GM21423 (cell line): Measurements from ENCODE around the gene WFDC13.
"Not testable (repeated sequence)": the region's sequence is repeated elsewhere in the genome, so short reads cannot be mapped to it uniquely, and the experiment has no call there.

Experiments
- ATAC-seq: cut with Tn5 transposase; IDR thresholded peaks from one replicate; pipeline ENCODE4 v1.9.1; 2021; ENCODE audit warnings: mild to moderate bottlenecking, moderate library complexity; ENCODE audit not compliant: unreplicated experiment

WFDC13 gene, protein sequence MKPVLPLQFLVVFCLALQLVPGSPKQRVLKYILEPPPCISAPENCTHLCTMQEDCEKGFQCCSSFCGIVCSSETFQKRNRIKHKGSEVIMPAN

DNA sequence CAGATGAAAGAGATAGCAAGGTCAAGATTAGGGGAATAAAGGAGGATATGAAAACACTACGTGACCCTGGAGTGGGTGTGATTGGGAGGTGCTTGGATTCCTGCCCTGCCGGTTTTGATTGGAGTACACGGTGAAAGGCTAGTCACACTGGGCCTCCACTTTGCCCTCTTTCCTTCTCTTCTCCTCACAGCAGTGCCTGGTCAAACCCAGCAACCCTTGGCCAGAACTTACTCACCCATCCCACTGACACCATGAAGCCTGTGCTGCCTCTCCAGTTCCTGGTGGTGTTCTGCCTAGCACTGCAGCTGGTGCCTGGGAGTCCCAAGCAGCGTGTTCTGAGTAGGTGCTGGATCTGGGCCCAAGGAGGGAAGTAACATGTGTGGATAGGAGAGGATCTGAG lies at the start of gene WFDC13:
TSS of gene WFDC13 (plus strand) at position 166 of the 400 bp plus-strand sequence. CDS start at position 252, 86 bp downstream.
- no peak for ATAC-seq

DNA sequence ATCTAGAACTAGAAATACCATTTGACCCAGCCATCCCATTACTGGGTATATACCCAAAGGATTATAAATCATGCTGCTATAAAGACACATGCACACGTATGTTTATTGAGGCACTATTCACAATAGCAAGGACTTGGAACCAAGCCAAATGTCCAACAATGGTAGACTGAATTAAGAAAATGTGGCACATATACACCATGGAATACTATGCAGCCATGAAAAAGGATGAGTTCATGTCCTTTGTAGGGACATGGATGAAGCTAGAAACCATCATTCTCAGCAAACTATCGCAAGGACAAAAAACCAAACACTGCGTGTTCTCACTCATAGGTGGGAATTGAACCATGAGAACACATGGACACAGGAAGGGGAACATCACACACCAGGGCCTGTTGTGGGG lies 44.8 kb upstream of the WFDC13 start:
- not testable (repeated sequence) for ATAC-seq

DNA sequence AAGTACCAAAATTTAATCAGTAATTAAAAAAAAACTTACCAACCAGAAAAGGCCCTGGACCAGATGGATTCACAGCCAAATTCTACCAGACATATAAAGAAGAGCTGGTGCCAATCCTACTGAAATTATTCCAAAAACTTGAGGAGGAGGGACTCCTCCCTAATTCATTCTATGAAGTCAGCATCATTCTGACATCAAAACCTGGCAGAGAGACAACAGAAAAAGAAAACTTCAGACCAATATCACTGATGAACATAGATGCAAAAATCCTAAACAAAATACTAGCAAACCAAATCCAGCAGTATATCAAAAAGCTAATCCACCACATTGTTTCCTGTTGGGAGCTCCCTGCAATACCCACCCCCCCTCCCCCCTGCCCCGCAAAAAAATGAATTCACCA lies 31.7 kb upstream of the WFDC13 start, which contains the start of gene WFDC11:
TSS of gene WFDC11 (minus strand) at position 101 of the 400 bp plus-strand sequence. CDS start 19,639 bp downstream, outside the sequence.
- no peak for ATAC-seq

DNA sequence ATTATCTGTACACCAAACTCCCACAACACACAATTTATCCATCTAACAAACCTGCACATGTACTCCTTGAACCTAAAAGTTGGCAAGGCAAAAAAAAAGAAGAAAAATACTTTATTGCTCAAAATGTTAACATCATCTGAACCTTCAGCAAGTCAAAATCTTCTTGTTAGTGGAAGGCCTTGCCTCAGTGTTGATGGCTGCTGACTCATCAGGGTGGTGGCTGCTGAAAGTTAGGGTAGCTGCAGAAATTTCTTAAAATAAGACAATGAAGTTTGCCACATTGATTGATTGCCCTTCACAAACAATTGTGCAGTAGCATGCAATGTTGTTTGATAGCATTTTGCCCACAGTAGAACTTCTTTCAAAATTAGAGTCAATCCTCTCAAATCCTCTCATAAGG lies 29.1 kb upstream of the WFDC13 start:
- no peak for ATAC-seq

DNA sequence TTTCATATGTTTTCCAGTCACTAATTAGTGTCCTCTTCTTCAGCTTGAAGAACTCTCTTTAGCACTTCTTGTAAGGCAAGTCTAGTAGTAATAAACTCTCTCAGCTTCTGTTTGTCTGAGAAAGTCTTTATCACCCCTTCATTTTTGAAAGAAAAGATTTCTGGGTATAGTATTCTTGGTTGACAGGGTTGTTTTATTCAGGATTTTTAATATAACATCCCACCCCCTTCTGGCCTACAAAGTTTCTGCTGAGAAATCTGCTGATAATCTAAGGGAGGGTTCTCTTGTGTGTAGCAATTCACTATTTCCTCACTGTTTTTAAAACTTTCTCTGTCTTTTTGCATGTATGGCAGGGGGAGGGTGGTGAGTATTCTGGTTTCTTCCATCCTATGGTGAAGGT lies 22.2 kb upstream of the WFDC13 start:
- no peak for ATAC-seq

DNA sequence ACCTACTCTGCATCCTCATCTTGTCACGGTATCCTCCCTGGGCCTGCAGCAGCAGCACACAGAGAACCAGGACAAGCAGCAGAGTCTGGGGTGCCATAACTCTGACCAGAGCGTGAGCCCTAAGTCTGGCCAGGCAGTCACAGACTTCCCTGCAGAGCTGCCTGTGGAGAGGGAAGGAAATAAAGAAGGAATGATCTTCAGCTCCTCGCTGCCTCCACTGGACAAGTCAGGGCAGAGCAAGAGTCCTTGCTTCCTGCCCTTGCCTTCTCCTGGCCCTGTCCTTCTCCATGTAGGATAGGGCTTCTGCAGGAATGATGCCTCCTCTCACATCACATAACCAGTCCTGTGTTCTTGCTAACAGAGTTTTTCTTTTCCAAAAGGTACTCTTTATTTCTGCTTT lies 15.9 kb upstream of the WFDC13 start:
- ATAC-seq: no peak

DNA sequence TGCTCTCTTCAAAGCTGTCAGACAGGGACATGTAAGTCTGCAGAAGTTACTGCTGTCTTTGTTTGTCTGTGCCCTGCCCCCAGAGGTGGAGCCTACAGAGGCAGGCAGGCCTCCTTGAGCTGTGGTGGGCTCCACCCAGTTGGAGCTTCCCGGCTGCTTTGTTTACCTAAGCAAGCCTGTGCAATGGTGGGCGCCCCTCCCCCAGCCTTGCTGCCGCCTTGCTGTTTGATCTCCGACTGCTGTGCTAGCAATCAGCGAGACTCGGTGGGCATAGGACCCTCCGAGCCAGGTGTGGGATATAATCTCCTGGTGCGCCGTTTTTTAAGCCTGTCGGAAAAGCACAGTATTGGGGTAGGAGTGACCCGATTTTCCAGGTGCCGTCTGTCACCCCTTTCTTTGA lies 8.5 kb upstream of the WFDC13 start:
- ATAC-seq: not testable (repeated sequence)

DNA sequence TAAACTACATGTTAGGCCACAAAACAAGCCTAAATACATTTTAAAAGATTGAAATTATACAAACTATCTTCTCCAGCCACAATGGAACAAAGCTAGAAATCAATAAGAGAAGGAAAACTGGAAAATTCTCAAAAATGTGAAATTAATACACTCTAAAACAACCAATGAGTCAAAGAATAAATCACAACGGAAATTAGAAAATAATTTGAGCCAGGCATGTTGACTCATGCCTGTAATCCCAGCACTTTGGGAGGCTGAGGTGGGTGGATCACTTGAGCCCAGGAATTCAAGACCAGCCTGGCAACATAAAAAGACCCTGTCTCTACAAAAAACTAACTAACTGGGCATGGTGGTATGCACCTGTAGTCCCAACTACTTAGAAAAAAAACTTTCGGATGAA lies 6.3 kb upstream of the WFDC13 start:
- ATAC-seq: no peak

DNA sequence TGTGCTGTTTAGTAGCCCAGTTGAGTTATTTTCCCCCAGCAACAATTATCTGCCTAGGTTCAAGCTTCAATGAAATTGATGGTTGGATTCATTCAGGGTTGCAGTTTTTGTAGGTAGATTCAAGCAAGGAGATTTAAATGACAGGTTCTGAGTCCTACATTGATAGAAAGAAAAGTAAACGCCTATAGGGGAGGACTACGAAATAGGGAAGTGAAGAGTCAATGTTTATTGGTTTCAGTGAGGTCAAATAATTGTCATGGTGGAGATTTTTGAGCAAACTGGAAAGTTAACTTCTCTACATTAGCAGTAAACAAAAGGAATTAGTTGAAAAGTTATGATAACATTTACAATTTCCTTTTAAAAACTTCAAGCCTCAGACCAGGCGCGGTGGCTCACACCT lies 734 bp upstream of the WFDC13 start:
- ATAC-seq: no peak

DNA sequence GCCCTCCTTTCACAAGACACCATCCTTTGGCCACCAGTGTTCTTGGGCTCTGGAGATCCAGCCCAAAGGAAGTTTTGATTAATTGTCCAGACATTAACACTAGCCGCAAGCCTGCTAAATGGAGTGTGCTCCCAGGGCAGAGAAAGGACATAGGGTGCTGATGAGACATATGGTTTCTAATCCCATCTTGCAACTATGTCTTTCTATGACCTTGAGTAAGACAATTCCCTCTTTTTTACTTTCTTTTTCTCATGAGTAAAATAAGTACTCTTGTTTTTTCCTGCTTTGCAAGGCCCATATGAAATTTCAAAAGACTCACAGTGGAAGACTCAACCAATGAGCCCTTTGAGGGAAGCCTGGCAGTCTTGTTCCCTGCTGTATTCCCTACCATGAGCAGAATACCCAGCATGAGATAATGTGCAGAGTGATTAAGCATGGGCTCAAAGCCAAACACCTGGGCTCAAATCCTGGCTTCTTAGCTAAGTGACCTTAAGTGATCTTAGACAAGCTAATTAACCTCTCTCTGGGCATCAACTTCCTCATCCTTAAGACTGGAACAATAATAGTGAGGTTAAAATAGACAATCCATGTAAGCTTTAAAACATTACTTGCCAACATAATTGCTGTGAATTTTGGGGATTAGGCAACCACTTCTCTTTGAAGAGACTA lies 3.3 kb downstream of the WFDC13 start, which contains the start of gene WFDC10B:
TSS of gene WFDC10B (minus strand) at position 51 of the 669 bp plus-strand sequence. CDS start 19,027 bp downstream, outside the sequence.
- no peak for ATAC-seq

DNA sequence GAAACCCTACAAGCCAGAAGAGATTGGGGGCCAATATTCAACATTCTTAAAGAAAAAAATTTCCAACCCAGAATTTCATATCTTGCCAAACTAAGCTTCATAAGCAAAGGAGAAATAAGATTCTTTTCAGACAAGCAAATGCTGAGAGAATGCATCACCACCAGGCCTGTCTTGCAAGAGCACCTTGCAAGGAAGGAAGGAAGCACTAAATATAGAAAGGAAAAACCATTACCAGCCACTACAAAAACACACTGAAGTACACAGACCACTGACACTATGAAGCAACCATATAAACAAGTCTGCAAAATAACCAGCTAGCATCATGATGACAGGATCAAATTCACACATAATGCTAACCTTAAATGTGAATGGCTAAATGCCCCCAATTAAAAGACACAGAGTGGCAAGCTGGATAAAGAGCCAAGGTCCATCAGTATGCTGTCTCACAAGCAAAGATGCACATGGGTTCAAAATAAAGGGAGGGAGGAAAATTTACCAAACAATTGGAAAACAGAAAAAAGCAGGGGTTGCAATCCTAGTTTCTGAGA lies 14.4 kb downstream of the WFDC13 start:
- ATAC-seq: not testable (repeated sequence)

DNA sequence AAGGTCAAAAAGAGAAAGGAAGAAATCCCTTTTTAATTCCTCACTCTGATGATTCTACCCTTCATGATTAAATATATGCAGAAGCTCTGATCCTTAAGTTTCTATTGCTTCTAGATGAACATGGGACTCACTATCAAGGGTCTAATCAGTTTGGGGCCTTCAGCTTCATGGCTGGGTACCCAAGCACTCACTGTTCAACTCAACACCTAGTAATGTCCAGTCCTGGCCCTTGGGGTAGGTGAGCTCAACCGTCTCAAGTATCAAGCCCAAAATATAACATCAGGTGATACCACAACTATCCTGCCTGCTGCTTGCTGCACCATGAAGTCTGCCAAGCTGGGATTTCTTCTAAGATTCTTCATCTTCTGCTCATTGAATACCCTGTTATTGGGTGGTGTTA lies 20.2 kb downstream of the WFDC13 start, which contains the start of gene SPINT4:
TSS of gene SPINT4 (plus strand) at position 301 of the 400 bp plus-strand sequence. CDS start at position 322, 21 bp downstream.
- ATAC-seq: no peak

DNA sequence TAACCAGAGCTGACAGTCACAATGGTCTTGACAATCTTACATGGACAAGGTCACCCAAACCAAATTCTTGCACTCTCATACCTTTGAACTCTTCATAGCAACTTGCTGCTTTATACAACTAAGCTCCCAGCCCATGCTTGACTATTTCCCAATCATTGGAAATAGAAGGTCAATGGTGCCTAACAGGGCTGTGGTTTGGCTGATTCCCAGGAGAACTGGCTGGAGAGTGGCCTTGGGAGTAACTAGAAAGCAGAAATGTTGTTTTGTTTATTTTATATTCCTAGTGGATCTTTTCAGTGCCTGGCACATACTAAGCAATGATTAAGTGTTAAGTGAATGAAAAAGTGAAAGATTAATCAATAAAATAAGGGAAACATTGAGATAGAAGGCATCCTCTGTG lies 23.3 kb downstream of the WFDC13 start:
- no peak for ATAC-seq

DNA sequence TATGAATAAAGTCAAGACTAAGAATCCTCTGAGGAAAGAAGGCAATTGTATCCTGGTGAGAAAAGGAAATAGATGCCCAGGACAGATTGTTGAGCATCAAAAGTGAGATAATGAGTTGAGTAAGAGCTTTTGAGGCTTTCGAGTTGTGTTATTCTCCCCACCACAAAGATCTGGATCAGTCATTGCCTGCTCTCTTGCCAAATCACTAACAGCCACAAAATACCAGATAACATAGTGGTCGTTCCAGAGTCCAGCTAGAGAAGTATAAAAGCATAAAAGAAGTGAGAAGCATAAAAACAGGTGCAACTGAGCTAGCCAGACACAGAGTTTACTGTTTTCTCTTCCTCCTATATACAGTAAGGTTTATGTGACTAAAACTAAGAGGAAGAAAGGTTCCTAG lies 25.2 kb downstream of the WFDC13 start:
- ATAC-seq: no peak

DNA sequence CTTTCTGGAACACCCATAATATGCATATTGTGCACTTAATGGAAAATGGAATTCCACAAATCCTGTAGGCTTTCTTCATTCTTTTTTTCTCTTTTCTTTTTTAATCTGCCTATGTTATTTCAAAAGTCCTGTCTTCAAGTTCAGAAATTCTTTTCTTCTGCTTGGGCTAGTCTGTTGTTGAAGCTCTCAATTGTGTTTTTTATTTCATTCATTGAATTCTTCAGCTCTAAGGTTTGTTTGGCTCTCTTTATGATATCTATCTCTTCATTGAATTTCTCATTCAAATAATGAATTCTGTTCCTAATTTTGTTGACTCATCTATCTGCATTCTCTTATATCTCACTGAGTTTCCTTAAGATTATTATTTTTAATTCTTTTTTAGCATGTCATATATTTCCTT lies 30.4 kb downstream of the WFDC13 start:
- no peak for ATAC-seq

DNA sequence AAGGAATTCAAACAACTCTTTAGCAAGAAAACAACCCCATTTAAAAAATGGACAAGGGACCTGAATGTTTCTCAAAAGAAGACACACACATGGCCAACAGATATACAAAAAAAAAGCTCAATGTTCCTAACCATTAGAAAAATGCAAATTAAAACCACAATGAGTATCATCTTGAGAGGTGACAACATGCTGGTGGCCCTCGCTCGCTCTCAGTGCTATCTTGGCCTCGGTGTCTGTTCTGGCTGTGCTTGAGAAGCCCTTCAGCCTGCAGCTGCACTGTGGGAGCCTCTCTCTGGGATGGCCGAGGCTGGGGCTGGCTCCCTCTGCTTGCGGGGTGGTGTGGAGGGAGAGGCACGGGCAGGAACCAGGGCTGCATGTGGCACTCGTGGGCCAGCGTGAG lies 33.7 kb downstream of the WFDC13 start:
- ATAC-seq: no peak

DNA sequence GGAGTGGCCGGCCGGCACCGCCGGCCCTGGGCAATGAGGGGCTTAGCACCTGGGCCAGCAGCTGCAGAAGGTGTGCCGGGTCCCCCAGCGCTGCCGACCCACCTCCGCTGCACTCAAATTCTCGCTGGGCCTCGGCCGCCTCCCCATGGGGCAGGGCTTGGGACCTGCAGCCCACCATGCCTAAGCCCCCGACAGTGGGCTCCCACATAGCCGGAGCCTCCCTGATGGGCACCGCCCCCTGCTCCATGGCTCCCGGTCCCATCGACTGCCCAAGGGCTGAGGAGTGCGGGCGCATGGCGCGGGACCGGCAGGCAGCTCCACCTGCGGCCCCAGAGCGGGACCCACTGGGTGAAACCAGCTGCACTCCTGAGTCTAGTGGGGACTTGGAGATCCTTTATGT lies 34.1 kb downstream of the WFDC13 start:
- no peak for ATAC-seq

DNA sequence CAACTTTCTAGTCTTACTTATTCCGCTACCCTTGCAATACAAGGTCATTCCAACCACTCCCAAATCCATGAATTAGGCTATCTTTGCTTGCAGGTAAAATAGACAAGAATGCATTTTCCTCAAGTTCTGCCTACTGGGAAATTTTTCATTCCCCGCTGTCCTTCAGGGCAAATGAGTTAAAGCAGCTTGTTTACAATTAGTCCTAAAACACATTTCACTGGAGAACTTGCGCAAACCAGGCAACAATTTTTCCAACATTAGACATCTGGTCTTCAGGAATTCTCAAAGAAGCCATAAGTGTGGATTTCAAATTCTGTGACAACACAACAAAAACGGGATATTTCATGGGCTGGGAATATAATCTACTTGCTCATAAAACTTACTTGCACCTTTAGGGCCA lies 40.8 kb downstream of the WFDC13 start:
- no peak for ATAC-seq

DNA sequence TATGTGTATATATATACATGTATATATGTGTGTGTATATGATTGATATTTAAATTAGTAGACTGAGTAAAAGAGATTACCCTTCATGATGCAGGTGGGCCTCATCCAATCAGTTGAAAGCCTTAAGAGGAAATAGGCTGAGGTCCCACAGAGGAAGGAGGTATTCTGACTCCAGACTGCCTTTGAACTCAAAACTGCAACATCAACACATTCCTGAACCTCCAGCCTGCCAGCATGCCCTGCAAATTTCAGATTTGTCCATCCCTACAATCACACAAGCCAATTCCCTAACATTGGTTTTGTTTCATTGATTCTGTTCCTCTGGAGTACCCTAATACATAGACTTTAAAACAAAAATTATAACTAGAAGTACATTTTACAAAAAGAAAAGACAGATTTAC lies 43.2 kb downstream of the WFDC13 start:
- ATAC-seq: no peak

DNA sequence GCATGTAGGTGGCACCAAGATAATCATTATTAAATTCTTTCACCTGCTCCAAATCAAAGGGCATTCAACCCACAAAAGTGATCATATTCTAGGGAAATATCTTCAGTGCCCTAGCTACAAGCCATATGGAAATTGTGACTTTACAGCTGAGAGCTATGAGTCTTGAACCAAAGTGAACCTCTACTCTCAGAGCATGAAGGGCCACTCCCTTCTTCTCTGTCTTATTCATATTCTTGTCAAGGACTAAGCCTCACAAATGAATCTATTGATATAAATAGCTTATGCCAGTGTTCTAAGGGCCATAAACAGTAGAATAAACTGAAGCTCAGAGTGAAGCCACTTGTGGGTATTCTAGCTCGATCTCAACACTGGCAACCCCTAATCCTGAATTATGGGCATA lies 49.9 kb downstream of the WFDC13 start:
- no peak for ATAC-seq

DNA sequence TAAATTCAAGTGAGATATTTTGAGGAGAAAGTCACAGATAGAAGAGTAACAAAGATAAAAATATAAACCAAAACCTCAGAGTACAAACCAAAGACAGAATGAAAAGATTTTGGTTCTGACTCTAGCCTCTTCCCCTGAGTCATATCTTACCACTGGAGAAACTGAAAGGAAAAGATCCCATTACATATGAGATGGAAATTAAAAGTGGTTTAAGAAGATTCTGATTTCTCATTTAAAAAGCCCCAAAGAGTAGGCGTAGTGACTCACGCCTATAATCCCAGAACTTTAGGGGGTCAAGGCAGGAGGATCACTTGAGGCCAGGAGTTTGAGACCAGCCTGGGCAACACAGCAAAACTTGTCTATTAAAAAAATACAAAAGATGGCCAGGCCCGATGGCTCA lies 50.9 kb downstream of the WFDC13 start:
- no peak for ATAC-seq

DNA sequence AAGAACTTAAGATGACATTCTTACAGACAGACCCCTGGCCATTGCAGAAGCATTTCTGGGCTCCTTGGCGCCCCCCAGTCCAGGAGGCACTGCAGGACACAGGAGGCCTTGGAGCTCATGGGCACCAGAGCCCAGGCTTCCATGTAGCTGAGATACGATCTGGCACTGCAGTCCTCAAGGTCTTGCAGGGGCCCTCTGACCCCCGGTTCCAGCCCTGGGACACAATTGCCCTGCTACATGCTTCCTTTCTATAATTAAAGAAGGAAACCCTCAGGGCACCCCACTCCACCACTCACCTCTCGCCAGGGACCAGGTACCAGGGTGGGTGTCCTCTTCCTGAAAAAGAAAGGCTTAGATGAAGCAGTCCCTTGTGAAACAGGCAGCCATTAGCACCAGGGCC lies 56.3 kb downstream of the WFDC13 start:
- no peak for ATAC-seq
